GM12892 (cell line): ENCODE data around the gene ZBTB3.
"Not testable (repeated sequence)": the region's sequence is repeated elsewhere in the genome, so short reads cannot be mapped to it uniquely, and the experiment has no call there.

ENCODE experiments used
- POLR2A ChIP-seq: IDR thresholded peaks from 2 replicates; pipeline ENCODE4 v1.6.1; 2011; ENCODE audit warnings: low read depth, low read length, control low read depth
- POLR2AphosphoS5 ChIP-seq: IDR thresholded peaks from 2 replicates; pipeline ENCODE4 v1.6.1; 2011; ENCODE audit warnings: low read depth, low read length, control low read depth

GRCh38 chr11:62730076-62730475 is 23.9 kb downstream of the ZBTB3 start:
- not testable (repeated sequence) for TF ChIP-seq POLR2A, POLR2AphosphoS5
